ENCODE measurements around the gene SCFD2. TPM values are rescaled to one million over a fixed set of nuclear protein-coding genes. Genes with fewer than 3 reads are reported as not detected.

SCFD2 gene
- total and polyA plus RNA-seq, 2 of the 8 experiments (the other 6 are each of a cell fraction or from before 2014, with no cell fraction given): 6.2 to 10.2 TPM

- TF ChIP-seq, protein P1, sequence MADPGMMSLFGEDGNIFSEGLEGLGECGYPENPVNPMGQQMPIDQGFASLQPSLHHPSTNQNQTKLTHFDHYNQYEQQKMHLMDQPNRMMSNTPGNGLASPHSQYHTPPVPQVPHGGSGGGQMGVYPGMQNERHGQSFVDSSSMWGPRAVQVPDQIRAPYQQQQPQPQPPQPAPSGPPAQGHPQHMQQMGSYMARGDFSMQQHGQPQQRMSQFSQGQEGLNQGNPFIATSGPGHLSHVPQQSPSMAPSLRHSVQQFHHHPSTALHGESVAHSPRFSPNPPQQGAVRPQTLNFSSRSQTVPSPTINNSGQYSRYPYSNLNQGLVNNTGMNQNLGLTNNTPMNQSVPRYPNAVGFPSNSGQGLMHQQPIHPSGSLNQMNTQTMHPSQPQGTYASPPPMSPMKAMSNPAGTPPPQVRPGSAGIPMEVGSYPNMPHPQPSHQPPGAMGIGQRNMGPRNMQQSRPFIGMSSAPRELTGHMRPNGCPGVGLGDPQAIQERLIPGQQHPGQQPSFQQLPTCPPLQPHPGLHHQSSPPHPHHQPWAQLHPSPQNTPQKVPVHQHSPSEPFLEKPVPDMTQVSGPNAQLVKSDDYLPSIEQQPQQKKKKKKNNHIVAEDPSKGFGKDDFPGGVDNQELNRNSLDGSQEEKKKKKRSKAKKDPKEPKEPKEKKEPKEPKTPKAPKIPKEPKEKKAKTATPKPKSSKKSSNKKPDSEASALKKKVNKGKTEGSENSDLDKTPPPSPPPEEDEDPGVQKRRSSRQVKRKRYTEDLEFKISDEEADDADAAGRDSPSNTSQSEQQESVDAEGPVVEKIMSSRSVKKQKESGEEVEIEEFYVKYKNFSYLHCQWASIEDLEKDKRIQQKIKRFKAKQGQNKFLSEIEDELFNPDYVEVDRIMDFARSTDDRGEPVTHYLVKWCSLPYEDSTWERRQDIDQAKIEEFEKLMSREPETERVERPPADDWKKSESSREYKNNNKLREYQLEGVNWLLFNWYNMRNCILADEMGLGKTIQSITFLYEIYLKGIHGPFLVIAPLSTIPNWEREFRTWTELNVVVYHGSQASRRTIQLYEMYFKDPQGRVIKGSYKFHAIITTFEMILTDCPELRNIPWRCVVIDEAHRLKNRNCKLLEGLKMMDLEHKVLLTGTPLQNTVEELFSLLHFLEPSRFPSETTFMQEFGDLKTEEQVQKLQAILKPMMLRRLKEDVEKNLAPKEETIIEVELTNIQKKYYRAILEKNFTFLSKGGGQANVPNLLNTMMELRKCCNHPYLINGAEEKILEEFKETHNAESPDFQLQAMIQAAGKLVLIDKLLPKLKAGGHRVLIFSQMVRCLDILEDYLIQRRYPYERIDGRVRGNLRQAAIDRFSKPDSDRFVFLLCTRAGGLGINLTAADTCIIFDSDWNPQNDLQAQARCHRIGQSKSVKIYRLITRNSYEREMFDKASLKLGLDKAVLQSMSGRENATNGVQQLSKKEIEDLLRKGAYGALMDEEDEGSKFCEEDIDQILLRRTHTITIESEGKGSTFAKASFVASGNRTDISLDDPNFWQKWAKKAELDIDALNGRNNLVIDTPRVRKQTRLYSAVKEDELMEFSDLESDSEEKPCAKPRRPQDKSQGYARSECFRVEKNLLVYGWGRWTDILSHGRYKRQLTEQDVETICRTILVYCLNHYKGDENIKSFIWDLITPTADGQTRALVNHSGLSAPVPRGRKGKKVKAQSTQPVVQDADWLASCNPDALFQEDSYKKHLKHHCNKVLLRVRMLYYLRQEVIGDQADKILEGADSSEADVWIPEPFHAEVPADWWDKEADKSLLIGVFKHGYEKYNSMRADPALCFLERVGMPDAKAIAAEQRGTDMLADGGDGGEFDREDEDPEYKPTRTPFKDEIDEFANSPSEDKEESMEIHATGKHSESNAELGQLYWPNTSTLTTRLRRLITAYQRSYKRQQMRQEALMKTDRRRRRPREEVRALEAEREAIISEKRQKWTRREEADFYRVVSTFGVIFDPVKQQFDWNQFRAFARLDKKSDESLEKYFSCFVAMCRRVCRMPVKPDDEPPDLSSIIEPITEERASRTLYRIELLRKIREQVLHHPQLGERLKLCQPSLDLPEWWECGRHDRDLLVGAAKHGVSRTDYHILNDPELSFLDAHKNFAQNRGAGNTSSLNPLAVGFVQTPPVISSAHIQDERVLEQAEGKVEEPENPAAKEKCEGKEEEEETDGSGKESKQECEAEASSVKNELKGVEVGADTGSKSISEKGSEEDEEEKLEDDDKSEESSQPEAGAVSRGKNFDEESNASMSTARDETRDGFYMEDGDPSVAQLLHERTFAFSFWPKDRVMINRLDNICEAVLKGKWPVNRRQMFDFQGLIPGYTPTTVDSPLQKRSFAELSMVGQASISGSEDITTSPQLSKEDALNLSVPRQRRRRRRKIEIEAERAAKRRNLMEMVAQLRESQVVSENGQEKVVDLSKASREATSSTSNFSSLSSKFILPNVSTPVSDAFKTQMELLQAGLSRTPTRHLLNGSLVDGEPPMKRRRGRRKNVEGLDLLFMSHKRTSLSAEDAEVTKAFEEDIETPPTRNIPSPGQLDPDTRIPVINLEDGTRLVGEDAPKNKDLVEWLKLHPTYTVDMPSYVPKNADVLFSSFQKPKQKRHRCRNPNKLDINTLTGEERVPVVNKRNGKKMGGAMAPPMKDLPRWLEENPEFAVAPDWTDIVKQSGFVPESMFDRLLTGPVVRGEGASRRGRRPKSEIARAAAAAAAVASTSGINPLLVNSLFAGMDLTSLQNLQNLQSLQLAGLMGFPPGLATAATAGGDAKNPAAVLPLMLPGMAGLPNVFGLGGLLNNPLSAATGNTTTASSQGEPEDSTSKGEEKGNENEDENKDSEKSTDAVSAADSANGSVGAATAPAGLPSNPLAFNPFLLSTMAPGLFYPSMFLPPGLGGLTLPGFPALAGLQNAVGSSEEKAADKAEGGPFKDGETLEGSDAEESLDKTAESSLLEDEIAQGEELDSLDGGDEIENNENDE (IDR thresholded peaks at IDR 0.05; ENCODE audit: insufficient replicate concordance, low read length): no peak
- peak in 1 of 2 experiments; percentile 50; a peak in 1 of 4 replicates for TF ChIP-seq HDAC2 (IDR thresholded peaks at IDR 0.05; ENCODE audit: borderline replicate concordance in 1 of 2, low read depth in 2 of 2, low read length in 2 of 2)
These were observed 481.9 kb downstream of the SCFD2 start (continued) for GRCh38 chr4:52883707-52884669.

Data from H1 (cell line).